GM19324 (cell line): ENCODE data around the gene SOBP.
A peak's percentile ranks its signal among the peaks of the same experiment; 100 is the strongest.
"Not testable (repeated sequence)": the region's sequence is repeated elsewhere in the genome, so short reads cannot be mapped to it uniquely, and the experiment has no call there.

Experiments
- ATAC-seq: cut with Tn5 transposase; IDR thresholded peaks from one replicate; pipeline ENCODE4 v1.9.1; 2021; ENCODE audit warnings: mild to moderate bottlenecking, moderate library complexity; ENCODE audit not compliant: unreplicated experiment, low FRiP score

Gene SOBP, protein sequence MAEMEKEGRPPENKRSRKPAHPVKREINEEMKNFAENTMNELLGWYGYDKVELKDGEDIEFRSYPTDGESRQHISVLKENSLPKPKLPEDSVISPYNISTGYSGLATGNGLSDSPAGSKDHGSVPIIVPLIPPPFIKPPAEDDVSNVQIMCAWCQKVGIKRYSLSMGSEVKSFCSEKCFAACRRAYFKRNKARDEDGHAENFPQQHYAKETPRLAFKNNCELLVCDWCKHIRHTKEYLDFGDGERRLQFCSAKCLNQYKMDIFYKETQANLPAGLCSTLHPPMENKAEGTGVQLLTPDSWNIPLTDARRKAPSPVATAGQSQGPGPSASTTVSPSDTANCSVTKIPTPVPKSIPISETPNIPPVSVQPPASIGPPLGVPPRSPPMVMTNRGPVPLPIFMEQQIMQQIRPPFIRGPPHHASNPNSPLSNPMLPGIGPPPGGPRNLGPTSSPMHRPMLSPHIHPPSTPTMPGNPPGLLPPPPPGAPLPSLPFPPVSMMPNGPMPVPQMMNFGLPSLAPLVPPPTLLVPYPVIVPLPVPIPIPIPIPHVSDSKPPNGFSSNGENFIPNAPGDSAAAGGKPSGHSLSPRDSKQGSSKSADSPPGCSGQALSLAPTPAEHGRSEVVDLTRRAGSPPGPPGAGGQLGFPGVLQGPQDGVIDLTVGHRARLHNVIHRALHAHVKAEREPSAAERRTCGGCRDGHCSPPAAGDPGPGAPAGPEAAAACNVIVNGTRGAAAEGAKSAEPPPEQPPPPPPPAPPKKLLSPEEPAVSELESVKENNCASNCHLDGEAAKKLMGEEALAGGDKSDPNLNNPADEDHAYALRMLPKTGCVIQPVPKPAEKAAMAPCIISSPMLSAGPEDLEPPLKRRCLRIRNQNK

DNA sequence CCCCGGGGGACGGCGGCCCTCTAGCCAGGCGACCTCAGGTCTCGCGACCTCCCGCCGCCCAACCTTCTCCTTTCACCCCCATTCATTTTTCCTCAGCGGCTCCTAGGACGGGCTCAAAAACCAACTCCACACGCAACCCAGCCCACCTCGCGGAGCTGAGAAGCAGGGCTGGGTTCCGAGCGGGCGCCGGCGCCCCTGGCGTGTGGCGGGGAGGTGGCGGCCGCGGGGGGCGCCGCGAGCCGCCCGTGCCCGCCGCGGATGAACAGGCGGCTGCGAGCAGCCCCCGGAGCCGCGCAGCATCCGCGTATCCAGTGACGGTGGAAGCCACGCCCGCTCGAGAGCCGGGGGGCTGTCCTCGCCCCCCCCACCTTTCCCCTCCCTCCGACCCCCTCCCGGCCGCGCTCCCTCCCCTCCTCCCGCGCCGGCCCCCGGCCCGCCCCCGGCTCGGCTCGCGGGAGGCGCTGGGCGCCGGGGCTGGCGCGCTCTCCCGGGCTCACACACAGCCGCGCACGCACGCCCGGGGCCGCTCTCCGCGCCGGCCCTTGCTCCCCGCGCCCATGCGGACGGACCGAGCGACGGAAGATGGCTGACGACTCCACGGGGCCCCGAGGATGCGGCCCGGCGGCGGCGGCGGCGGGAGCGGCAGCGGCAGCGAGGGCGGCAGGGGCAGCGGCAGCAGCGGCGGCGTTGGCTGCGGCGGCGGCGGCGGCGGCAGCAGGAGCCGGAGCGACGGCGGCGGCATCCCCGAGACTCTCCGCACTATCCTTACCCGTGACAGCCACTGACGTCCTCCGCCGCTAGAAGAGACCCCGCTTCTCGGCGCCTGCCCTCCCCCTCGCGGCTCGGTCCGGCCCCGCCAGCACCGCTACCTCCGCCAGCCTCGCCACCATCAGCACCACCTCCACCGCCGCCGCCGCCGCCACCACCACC lies at the start of gene SOBP:
TSS of gene SOBP (plus strand) at position 482 of the 930 bp plus-strand sequence. CDS start 500 bp downstream, outside the sequence.
- peak; percentile 43 for ATAC-seq

DNA sequence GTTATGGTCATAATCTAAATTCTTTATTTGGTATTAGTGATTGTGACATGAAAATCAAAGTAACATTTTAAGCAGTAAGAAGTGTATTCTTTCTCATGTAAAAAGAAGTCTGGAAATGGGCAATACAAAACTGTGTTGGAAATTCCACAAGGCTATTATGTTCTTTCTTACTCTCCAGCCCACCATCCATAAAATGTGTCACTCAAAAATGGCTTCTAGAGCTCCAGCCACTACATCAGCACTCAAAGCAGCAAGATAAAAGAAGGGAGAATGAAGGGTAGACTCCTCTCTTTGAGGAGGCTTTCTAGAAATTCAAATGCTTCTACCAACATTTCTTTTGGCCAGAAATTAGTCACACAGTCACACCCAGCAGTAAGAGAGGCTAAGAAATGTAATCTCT lies 49.0 kb upstream of the SOBP start:
- ATAC-seq: no peak

DNA sequence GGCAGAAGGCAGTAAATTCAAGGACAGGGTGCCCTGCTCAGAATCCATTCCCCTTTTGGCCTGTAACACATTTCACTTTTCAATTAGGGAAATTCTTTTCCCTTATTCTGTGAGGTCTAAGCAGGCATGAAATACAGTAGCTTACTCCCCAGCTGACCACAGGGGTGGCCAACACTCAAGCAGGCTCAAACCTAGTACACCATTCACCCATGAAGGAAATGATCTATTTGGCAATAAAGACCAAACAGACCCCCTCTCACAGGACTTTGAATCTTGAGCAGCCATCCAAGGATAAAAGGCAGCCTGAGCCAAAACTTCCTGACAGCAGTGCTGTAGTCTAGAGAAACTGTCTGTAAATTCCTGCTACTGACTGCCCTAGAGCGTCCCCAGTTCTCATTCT lies 48.2 kb upstream of the SOBP start:
- ATAC-seq: no peak

DNA sequence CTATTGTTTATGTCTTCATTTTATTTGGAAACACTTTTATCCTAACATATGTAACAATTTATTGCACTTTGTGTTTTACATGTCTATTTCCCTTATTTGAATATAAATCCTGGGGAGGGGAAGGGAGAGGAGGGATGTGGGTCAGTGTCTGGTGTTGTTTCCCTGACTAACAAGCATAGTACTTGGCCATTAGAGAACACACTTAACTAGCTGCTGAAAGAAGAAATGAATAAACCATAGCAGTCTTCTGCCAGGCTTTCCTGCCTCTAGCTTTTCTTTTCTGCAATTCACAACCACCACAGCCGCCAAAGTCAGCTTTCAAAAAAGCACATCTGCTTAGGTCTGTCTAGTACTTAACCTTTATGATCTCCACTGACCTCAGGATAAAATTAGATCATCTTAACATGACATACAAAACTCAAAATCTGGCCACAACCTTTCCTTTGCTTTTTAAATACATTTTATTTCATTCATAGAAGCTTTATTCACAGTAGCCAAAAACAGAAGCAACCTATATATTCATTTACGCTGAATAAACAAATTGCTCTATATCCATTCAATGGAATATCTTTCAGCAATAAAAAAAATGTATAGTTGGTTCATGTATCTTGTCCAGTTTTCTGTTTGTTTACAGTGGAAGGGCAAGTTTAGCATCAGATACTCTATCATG lies 46.8 kb upstream of the SOBP start:
- no peak for ATAC-seq

DNA sequence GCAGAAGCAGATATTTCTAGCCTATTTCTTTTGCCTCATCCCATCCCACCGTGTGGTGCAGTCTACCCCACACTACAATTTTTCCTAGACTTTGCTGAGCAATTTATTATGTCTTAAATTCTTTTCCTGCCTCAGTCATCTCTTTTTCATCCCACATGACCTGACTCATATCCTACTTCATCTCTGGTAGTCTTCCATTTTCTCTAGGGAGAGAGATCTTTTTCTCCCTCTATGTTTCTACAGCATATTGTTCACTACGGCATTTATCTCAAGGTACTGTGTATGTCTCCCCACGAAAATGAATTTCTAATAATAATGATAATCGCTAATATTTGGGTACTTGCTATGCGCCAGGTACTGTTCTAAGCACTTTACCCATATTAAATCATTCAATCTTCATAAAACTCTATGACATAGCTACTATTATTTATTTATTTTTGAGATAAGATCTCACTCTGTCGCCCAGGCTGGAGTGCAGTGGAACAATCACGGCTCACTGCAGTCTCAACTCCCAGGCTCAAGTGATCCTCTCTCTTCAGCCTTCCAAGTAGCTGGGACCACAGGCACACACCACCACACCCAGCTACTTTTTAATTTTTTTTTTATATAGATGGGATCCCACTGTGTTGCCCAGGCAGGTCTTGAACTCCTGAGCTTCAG lies 46.2 kb upstream of the SOBP start:
- ATAC-seq: no peak

DNA sequence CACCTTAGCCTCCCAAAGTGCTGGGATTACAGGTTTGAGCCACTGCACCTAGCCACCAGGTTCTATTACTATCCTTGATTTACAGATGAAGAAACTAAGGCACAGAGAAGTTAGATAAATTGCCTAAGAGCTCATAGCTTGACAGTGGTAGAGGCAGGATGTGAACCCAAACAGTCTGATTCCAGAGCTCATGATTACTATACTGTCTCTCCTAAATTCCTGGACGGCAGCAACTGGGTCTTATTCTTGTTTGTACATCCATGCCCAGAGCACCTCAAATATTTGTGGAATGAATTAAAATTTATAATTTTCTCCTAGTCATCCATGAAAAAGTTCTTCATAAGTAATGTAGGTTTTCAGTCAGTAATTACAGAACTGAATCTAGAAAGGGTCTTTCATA lies 45.6 kb upstream of the SOBP start:
- no peak for ATAC-seq

DNA sequence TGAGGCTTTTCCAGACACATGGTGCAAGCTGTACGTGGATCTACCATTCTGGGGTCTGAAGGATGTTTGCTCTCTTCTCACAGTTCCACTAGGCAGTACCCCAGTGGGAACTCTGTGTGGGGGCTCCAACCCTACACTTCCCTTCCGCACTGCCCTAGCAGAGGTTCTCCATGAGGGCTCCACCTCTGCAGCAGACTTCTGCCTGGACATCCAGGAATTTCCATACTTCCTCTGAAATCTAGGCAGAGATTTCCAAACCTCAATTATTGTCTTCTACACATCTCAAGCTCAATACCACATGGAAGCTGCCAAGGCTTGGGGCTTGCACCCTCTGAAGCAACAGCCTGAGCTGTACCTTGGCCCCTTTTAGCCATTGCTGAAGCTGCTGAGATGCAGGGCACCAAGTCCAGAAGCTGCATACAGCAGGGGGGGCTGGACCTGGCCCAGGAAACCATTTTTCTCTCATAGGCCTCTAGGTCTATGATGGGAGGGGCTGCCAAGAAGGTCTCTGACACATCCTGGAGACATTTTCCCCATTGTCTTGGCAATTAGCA lies 42.2 kb upstream of the SOBP start:
- ATAC-seq: no peak

DNA sequence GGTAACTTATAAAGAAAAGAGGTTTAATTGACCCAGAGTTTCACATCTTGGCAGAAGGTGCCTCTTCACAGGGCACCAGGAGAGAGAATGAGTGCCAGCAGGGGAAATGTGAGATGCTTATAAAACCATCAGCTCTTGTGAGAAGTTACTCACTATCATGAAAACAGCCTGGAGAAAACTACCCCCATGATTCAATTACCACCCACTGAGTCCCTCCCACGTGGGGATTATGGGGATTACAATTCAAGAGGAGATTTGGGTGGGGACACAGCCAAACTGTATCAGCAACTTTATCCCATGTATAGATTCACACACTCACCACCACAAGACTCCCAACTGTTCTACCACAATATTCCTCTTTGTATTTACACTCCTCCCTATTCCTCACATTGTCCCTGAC lies 41.1 kb upstream of the SOBP start:
- no peak for ATAC-seq

DNA sequence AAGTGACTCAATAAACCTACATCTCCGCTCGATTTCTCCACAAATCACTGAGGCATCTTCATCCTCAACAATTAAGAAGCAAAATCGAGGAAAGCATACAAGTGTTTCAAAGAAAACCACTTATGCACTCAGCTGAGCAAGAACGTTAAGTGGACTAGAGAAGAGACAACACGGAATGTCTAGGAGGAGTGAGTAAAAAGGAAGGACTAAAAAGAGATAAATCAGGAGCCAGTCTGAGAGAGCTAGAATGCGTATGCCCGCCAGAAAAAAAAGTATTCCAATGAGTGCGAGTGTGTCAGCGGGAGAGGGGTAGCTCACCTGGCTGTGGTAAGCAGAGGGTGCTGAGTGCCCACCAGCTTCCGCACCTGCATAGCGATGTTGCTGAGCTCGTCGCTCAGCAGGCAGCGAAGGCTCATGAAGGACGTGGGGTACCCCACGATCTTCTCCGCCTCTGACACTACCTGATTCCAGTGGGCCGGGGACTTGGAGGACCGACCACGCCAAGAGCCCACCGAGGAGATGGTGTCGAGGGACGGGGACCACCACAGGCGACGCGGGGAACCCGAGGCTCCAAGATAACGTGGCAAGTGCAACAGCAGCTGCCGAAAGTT lies 31.1 kb upstream of the SOBP start:
- peak; percentile 18 for ATAC-seq

DNA sequence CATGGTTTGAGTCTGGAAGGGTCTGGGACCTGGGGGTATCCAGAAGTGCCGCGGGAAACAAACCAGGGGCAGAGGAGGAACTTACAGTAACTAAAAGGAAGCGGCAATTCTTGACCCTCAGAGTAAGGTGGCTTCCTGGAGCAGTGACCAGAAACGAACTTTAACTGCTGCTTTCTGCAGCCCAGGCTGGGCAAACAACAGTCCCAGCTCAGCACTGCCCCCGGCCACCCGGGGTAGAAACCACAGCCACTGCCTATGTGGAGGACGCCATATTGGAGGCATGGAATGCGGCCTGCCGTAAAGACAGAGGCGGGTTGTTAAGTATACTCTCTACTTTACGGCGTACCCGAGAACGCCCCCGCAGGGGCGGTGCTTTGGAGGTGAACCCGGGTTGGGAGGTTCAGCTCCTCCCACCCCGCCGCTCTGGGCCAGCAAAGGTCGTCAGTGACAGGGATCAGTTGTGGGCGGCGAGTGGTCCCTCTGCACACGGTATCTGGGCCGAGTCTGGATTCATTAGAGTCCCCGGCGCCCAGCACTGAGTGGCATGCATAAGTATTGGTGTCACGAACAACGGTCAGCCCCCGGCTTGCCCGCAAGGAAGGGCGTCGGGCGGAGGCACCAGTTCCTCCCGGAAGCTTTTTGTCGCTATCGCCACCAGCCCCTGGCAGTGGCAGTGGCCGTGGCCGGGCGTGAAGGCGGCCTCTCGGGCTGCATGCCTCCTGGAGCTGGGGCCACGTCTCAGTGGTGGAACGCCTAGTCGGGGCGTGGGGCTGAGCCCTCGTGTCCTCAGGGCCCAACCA lies 30.4 kb upstream of the SOBP start, which contains the start of gene PDSS2:
TSS of gene PDSS2 (minus strand) at position 282 of the 800 bp plus-strand sequence. CDS start at position 3, 279 bp downstream.
- ATAC-seq: peak; percentile 96

DNA sequence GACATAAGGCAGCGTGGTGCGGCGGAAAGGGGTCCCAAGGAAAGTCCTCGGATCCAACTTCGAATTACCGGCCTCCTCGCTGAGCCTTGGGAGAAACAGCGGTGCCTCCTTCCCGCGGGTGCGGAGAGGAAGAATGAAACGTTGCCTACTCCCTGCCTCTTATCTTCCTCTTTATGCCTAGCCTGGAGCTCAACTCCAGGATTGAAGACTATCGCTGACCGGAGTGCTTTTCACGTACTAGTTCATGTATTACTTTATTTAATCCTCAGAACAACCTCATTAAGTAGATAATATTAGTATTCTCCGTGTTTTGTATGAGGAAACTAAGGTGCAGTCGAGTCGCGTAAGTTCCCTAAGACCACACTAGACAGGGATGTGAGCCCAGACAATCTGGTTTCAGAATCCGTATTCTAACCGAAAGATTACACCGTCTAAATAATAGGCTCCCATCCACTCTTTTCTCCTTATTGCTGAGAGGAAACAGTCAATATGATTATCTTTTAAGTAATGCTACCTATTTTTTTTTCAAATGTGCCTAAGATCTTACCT lies 29.8 kb upstream of the SOBP start:
- no peak for ATAC-seq

DNA sequence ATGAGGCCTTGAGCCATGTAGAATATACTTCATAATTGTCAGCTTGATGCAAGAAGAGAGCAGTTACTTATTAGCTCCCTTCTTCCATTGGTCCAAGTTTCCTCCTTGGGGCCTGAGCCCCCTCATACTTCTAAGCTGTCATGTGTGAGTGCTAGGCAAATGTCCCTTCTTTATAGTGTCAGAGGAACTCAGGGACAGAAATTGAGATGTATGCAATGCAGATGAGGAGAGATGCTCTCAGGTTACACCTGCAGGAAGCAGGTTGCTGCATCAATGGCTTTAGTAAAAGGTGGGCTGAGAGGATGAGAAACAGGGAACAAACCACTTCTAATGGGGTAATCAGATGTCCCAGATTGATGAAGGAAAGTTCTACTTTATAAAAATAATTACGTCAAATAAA lies 23.9 kb upstream of the SOBP start:
- ATAC-seq: no peak

DNA sequence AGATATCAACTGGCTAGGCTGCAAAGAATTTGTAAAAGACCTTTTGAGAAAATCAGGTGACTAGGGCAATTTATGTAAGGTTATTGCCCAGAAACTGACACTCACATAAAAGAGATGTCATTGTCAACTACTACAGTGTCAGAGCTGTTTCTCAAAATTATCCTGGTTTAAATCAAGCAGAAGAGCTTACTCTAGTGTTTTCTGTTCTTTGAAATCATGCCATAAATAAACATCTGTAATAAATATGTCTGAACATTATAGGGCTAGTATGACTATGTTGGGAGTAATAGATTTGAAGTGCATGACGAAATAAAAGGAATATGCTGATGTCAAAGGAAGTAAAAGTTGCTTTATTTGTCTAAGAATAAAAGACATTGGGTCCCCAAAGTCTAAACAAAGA lies 19.6 kb upstream of the SOBP start:
- ATAC-seq: no peak

DNA sequence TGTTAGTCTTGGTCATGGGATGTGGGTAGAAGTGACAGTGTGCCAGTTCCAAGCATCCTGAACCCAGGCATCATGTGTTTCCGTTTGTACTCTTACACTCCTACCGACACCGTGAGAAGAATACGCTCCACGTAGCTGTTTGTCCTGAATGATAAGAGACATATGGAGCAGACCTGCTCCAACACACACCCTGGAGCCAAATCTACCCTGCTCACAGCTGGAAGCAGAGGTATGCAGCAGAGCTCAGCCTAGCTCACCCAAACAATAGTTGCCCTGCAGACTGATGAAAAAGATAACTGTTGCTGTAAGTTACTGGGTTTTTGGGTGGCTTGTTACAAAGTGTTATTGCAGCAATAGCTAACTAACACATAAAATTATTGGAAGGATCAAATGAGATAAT lies 16.3 kb upstream of the SOBP start:
- no peak for ATAC-seq

DNA sequence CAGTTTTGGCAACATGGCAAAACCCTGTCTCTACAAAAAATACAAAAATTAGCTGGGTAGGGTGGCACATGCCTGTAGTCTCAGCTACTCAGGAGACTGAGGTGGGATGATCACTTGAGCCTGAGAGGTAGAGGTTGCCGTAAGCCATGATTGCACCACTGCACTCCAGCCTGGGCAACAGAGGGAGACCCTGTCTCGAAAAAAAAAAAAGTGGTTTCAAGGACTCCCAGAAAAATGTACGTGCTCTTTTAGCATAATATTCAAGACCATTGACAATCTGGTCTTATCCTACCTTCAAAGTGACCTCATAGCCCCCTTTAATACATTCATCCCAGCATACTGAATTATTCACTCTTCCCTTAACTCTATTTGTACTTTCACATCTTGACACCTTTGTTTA lies 14.6 kb upstream of the SOBP start:
- ATAC-seq: not testable (repeated sequence)

DNA sequence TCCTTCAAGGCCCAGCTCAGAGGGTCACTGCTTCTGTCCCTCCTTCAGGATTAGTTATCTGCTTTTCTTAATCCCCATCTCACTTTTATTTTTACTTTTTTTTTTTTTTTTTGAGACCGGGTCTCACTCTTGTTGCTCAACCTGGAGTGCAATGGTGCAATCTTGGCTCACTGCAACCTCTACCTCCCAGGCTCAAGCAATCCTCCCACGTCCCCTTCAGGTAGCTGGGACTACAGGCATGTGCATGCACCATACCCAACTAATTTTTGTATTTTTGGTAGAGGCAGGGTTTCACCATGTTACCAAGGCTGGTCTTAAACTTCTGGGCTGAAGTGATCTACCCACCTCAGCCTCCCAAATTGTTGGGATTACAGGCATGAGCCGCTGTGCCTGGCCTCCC lies 14.1 kb upstream of the SOBP start:
- ATAC-seq: not testable (repeated sequence)

DNA sequence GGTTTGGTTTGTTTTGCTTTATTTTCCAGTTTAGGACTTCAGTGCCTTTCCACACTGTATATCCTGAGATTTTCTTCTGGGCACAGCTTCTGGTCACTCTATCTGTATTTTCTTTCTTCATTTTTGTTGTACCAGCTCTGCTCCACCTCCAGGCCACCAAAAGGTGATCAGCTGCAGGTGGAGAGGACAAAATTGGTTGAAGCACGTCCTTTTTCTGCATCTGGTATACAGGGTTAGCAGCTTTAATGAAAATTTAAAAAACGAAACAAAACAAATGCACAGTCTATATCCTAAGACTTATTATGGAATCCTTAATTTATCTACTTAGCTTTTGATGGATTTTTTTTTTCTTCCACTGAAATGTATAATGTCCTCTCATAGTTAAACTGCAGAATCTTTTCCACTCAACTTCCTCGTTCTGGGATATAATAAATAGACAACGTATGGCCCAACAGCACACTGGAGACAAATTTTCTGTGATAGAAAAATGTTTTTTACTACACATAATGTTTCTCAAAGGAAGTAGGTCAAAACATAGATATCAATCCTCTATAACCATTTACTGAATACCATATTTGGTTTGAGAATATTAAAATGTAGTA lies 10.7 kb upstream of the SOBP start:
- no peak for ATAC-seq
